Suprapubic skin (tissue), 4 donors: ENCODE results near the gene IQCH. TPM values are rescaled to one million over a fixed set of nuclear protein-coding genes. Genes with fewer than 3 reads are reported as not detected.
"Not testable (repeated sequence)": the region's sequence is repeated elsewhere in the genome, so short reads cannot be mapped to it uniquely, and the experiment has no call there.

Experiments
- DNase-seq, 2 donors: peaks; one replicate each; pipeline ENCODE4 v3.0.0-alpha.2; 2019; ENCODE audit warnings: low spot score in 2 of 2
- H3K27ac ChIP-seq: fragments of 200-600 bp; sonication (generic); one replicate; pipeline ENCODE4 v1.5.1; 2019
- H3K27me3 ChIP-seq: fragments of 200-600 bp; sonication (generic); one replicate; pipeline ENCODE4 v1.5.1; 2019
- H3K36me3 ChIP-seq: fragments of 200-600 bp; sonication (generic); one replicate; pipeline ENCODE4 v1.5.1; 2019
- H3K4me1 ChIP-seq: fragments of 200-600 bp; sonication (generic); one replicate; pipeline ENCODE4 v1.5.1; 2019
- H3K4me3 ChIP-seq: fragments of 200-600 bp; sonication (generic); one replicate; pipeline ENCODE4 v1.5.1; 2019; ENCODE audit warnings: mild to moderate bottlenecking
- H3K9me3 ChIP-seq: fragments of 200-600 bp; sonication (generic); one replicate; pipeline ENCODE4 v1.5.1; 2019
- CTCF ChIP-seq, 2 donors: fragments of 200-600 bp in 1 of 2; fragments of 450-650 bp in 1 of 2; sonication (generic) in 1 of 2; IDR thresholded peaks; one replicate each; pipeline ENCODE4 v1.5.1; 2016 to 2019; ENCODE audit warnings: antibody characterized with exemption in 2 of 2, mild to moderate bottlenecking in 1 of 2, moderate library complexity in 1 of 2
- EP300 ChIP-seq: sonication (generic); formaldehyde crosslinking; IDR thresholded peaks from one replicate; pipeline ENCODE4 v1.6.1; 2017; ENCODE audit warnings: antibody characterized with exemption
- POLR2A ChIP-seq, 2 donors: fragments of 450-650 bp; IDR thresholded peaks; one replicate each; pipeline ENCODE4 v1.6.1; 2017; ENCODE audit warnings: antibody characterized with exemption in 2 of 2, mild to moderate bottlenecking in 2 of 2, moderate library complexity in 2 of 2
- POLR2AphosphoS5 ChIP-seq, 3 donors: sonication (generic); formaldehyde crosslinking; IDR thresholded peaks; one replicate each; pipeline ENCODE4 v1.6.1; 2017; ENCODE audit warnings: antibody characterized with exemption in 3 of 3
- WGBS: methylation state at CpG from one replicate; pipeline ENCODE4 v1.1.5; 2018; 5-methylcytosine and 5-hydroxymethylcytosine counted together
- total RNA-seq, 4 donors: library from RNA; depleted of rRNA; stranded (reverse); fragments of >200 nt; gene quantifications; one replicate each; pipeline ENCODE4 v1.1.0, GENCODE V29; 2016

IQCH gene
- total RNA-seq, 4 donors from 2014 or later, result 1.4 to 3.1 (median 2.2) TPM

DNA sequence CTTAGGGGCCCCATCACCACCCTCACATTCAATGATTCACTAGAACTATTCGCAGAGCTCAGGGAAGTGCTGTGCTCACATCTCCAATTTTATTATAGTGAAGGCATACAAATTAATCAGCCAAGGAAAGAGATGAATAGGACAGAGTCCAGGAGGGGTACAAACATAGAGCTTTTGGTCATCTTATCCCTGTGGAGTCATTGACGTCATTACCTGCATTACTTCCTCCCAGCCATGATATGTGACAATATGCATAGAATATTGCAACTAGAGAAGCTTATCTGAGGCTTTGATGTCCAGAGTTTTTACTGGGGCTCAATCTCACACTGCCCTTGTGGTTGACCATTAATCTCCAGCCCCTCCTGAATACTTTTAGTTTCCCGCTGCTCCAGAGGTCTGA, 1.5 kb downstream of the IQCH start:
- Histone ChIP-seq H3K27ac (no peak overlapping the region), H3K27me3 (no peaks in the 10 kb centered on the region), H3K36me3 (no peaks in the 10 kb centered on the region), H3K9me3 (no peaks in the 10 kb centered on the region), H3K4me3 (no peak overlapping the region), H3K4me1 (peaks cover 23% of the 10 kb centered on the region)
- WGBS, result 84% methylated on average over 3 of the region's 3 CpGs
- TF ChIP-seq POLR2A (IDR thresholded peaks at IDR 0.05) (no peak), POLR2AphosphoS5 (IDR thresholded peaks at IDR 0.05) (no peak), EP300 (no peak), CTCF (IDR thresholded peaks at IDR 0.05) (no peak)
- no peak for DNase-seq

- not testable (repeated sequence) for H3K4me3 ChIP-seq, H3K9me3 ChIP-seq, DNase-seq, H3K27me3 ChIP-seq, H3K27ac ChIP-seq, H3K36me3 ChIP-seq
- peaks cover 12% of the 10 kb centered on the region for H3K4me1 ChIP-seq
- 89% methylated on average over 3 of the region's 3 CpGs for WGBS
These were observed 3.8 kb downstream of the IQCH start for GRCh38 chr15:67258412-67258811.

GRCh38 chr15:67259379-67259778, 4.8 kb downstream of the IQCH start:
- Histone ChIP-seq H3K9me3 (no peaks in the 10 kb centered on the region), H3K36me3 (no peaks in the 10 kb centered on the region), H3K4me1 (peaks cover 7% of the 10 kb centered on the region), H3K27ac (no peak overlapping the region), H3K4me3 (no peak overlapping the region), H3K27me3 (no peaks in the 10 kb centered on the region)
- DNase-seq, result no peak
- TF ChIP-seq POLR2A (IDR thresholded peaks at IDR 0.05) (no peak), EP300 (no peak), POLR2AphosphoS5 (IDR thresholded peaks at IDR 0.05) (no peak), CTCF (IDR thresholded peaks at IDR 0.05) (no peak)

DNA sequence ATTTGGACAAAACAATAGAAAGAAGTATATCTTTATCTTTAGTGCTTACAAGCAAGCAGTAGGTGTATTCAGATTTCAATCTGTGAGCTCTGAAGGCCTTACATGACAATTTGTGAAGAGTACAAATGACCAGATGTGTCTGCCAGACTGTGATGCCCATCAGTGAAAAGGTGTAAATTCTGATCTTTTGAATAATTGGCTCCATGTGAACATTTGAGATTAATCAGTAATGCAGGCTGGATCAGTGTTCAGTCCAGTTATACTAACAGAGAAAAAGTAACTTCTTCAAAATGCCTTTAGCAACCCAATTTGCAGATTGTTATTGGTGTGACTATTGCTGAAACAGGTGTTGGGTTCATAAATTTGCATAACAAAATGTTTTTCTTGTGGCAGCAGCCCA, 5.2 kb downstream of the IQCH start:
- Histone ChIP-seq H3K4me1 (peaks cover 7% of the 10 kb centered on the region), H3K27ac (no peak overlapping the region), H3K4me3 (no peak overlapping the region), H3K9me3 (no peaks in the 10 kb centered on the region), H3K36me3 (no peaks in the 10 kb centered on the region), H3K27me3 (no peaks in the 10 kb centered on the region)
- no peak for DNase-seq
- TF ChIP-seq CTCF (IDR thresholded peaks at IDR 0.05) (no peak), POLR2A (IDR thresholded peaks at IDR 0.05) (no peak), EP300 (no peak), POLR2AphosphoS5 (IDR thresholded peaks at IDR 0.05) (no peak)

- Histone ChIP-seq H3K9me3 (no peaks in the 10 kb centered on the region), H3K27me3 (no peaks in the 10 kb centered on the region), H3K36me3 (no peaks in the 10 kb centered on the region), H3K27ac (no peak overlapping the region), H3K4me3 (no peak overlapping the region), H3K4me1 (no peaks in the 10 kb centered on the region)
- WGBS, result 89% methylated on average over 6 of the region's 6 CpGs
- no peak for TF ChIP-seq POLR2A (IDR thresholded peaks at IDR 0.05)
- TF ChIP-seq POLR2AphosphoS5 (IDR thresholded peaks at IDR 0.05), result no peak
- TF ChIP-seq CTCF (IDR thresholded peaks at IDR 0.05), result no peak
- TF ChIP-seq EP300, result no peak
- DNase-seq, result no peak
These were observed 12.3 kb downstream of the IQCH start for GRCh38 chr15:67266870-67267269.

GRCh38 chr15:67267440-67267839, 12.9 kb downstream of the IQCH start:
- WGBS, result 55% methylated on average over 3 of the region's 3 CpGs
- Histone ChIP-seq H3K4me3 (no peak overlapping the region), H3K27me3 (no peaks in the 10 kb centered on the region), H3K27ac (no peak overlapping the region), H3K9me3 (no peaks in the 10 kb centered on the region), H3K36me3 (no peaks in the 10 kb centered on the region), H3K4me1 (no peaks in the 10 kb centered on the region)
- DNase-seq, result no peak
- TF ChIP-seq EP300 (no peak), POLR2AphosphoS5 (IDR thresholded peaks at IDR 0.05) (no peak), POLR2A (IDR thresholded peaks at IDR 0.05) (no peak), CTCF (IDR thresholded peaks at IDR 0.05) (no peak)
